GM19468 (cell line): ENCODE data around the gene MLX.
"Not testable (repeated sequence)": the region's sequence is repeated elsewhere in the genome, so short reads cannot be mapped to it uniquely, and the experiment has no call there.

ENCODE experiments used
- ATAC-seq: cut with Tn5 transposase; IDR thresholded peaks from one replicate; pipeline ENCODE4 v1.9.1; 2021; ENCODE audit warnings: mild to moderate bottlenecking, moderate library complexity, moderate number of reproducible peaks; ENCODE audit not compliant: unreplicated experiment; ENCODE audit errors: extremely low read depth

The MLX gene

GRCh38 chr17:42613699-42614295, 46.9 kb downstream of the MLX start:
- no peak for ATAC-seq

DNA sequence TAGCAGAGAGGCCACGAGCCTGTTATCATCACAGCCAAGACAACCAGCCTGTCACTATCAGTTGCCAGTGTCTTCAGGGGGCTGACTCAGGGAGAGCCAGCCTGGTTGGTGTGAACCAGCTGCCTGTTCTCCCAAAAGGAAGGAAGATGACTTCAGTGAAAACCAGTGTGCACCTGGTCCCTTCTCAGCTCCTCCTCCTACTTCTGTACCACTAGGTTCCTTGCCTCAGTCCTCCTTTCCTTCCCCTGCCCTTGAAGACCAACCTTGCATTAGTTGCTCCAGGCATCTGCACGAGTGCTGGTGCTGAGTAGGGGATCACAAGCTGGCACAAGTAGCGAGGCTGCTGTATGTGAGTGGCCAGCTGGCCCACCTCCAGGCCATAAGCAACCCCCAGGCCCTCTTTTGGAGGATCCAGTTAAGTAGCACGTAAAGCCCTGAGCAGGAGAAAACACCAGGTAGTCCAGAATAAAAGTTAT, 51.1 kb downstream of the MLX start:
- ATAC-seq, result no peak

DNA sequence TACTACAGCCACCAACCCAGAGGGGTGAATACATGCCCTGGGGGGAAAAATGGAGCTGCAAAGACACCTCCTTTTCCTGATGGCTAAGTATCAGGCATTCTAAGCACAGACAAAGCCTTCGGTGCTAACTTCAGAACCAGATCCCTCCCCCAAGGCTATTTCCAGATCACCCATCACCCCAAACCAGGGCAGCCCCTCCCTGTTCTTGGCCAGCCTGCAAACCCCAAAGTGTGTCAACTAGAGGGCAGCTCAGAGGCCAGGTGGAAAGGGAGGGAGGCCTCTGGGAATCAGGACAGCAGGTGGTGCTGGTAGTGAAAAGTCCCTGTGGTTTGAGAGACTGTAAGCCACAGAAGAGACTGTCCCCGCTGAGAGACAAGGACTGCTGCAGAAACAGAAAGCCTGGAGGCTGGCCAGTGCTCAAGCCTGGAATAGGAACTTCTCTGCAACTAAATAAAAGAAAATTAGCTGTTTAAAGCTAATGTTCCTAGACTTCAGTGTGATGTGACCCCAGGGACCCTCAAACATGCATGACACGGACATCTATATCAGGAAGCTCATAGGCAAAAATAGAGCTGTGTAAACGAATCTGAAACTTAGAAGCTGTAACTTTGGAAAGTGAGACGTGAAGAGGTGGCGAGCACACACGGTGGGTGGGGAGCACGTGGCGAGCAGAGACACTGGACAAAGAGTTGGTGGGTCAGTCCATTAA, 51.7 kb downstream of the MLX start:
- ATAC-seq, result peak; percentile 24

- not testable (repeated sequence) for ATAC-seq
Observed at GRCh38 chr17:42621987-42622386, 55.1 kb downstream of the MLX start.
